ENCODE data around the gene IMMP2L.
"Not testable (repeated sequence)": the region's sequence is repeated elsewhere in the genome, so short reads cannot be mapped to it uniquely, and the experiment has no call there.

Gene IMMP2L

DNA sequence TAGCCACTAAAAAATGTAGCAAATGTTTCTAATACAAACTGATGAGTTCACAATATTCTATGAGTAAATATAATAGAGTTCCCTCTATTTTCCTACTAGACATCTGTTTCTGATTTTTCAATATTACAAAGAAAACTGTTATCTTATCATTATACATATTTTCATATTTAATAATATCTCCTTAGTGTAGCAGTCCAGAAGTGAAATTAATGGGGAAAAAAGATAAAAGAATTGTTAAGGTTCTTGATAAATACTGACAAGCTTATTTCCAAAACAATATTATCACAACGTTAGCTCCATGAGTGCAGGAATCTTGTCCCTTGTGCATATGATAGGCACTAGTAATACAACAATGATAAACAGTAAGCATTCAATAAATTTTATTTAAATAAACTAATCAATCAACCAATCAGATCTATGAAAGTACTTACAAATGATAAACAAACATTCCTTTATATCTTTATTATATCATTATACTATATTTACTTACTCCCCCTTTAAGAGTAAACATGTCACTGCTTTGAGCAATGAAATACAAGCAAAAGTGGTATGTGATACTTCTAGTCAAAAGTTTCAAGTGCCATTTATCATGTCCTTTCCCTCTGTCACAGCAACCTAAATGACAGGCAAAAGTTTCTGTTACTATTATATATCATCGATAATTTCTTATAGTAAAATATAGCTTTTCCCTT lies 103.1 kb downstream of the IMMP2L start:
- no peak for DNase-seq

DNA sequence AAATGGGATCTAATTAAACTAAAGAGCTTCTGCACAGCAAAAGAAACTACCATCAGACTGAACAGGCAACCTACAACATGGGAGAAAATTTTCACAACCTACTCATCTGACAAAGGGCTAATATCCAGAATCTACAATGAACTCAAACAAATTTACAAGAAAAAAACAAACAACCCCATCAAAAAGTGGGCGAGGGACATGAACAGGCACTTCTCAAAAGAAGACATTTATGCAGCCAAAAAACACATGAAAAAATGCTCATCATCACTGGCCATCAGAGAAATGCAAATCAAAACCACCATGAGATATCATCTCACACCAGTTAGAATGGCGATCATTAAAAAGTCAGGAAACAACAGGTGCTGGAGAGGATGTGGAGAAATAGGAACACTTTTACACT lies 111.6 kb downstream of the IMMP2L start:
- DNase-seq: not testable (repeated sequence)

DNA sequence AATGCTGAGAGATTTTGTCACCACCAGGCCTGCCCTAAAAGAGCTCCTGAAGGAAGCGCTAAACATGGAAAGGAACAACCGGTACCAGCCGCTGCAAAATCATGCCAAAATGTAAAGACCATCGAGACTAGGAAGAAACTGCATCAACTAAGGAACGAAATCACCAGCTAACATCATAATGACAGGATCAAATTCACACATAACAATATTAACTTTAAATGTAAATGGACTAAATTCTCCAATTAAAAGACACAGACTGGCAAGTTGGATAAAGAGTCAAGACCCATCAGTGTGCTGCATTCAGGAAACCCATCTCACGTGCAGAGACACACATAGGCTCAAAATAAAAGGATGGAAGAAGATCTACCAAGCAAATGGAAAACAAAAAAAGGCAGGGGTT lies 114.8 kb downstream of the IMMP2L start:
- not testable (repeated sequence) for DNase-seq

DNA sequence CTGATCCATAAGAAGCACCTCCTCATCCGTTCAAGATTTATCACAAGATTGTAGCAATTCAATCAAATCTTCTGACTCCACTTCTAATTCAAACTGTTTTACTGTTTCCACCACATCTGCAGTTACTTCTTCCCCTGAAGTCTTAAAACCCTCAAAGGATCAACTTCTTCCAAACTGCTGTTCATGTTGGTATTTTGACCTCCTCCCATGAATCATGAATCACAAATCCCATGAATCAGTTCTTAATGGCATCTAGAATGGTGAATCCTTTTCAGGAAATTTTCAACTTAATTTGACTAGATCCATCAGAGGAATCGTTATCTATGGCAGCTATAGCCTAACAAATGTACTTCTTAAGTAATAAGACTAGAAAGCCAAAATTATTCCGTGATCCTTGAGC lies 122.3 kb downstream of the IMMP2L start:
- DNase-seq: no peak

DNA sequence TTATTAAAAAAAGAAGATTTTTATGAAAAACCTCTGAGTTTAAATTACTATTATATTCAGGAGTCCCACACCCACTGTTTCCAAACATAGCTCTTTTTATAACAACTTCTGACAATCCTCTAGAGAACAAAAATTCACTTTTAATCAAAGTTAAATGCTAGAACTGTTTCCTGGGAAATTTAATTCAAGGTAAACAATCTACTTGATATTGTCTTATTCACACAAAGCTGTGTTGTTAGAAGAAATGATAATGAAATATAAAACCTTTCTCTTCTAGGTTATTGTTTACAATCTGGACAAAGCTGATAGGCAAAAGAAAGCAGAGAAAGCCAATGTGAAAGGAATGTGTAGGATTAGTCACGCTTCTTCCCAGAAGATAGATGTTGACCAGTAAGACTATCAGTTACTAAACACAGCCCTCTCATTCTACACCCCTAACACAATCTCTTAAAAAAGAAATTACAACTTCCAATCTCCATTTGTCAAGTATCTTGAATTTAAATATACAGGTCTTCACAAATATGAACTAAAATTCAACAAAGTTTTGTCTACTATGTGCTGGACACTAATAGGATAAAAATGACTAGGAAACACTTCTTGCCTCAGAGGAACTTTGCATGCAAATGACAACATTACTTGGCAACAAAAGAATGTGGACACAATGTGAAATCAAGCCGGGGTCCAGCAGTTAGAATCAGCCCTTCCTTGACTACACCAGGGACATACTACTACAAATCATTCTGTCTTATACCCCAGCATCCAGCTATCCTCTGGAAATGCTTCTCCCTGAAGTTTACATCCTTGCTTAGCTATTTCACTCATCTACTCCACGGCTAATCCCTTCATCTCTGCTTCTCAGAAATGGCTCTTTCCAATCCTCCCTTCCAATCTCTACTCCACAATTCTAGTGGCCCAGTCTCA lies 123.7 kb downstream of the IMMP2L start:
- DNase-seq: no peak

DNA sequence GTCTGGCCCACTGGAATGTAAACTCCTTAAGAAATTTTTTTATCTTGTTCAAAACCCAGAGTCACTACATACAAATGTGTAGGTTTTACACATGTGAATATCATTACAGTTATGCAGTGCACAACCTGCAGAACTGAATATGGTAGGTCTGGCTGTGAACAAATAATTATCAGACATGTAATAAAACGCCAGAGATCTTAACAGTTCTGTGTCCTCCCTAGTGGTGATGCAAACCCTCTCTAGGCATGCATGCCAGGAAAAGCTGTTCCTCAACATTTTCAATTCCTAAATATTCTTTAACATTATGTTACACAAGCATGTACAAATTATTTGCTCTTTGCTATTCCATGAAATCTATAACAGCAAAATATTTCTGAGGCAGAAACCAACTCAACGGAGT lies 124.6 kb downstream of the IMMP2L start:
- DNase-seq: no peak

DNA sequence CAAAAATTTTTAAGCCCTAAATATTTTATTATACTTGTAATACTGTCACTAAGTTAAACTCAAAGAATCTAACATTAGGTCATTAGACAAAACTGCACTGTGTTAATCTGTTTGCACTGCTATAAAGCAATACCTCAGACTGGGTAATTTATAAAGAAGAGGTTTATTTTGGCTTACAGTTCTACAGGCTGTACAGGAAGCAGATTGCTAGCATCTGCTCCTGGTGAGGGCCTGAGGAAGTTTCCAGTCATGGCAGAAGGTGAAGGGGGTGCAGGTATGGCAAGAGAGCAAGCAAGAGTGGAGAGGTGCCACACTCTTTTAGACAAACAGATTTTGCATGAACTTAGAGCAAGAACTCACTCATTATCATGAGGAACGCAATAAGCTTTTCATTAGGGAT lies 125.7 kb downstream of the IMMP2L start:
- no peak for DNase-seq

DNA sequence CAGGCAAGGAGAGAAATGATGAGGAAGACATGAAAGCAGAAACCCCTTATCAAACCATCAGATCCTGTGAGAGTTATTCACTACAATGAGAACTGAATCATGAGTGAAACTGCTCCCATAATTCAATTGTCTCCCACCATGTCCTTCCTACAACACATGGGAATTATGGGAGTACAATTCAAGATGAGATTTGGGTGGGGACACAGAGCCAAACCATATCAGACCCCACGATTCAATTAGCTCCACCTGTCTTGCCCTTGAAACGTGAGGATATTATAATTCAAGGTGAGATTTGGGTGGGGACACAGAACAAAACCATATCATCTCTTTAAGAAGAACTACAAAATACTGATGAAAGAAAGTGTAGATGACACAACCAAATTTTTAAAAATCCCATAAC lies 128.9 kb downstream of the IMMP2L start:
- DNase-seq: no peak

DNA sequence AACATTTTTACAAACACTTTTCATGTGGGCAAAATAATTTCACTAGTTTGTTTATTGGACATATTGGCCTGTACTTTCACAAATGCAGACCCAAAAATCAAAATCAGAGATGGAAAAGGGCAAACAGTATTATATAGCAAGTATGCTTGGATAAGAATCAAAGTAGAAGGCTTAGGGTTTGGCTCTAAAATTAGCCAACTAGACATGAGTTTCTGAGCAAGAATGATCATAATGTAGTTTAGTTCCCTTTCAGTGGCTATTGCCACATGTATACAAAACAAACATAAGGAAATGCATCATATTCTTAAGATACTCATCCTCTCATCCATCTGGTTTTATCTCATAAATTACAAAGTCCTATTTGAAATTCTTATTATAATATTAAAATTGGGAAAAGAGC lies 132.5 kb downstream of the IMMP2L start:
- DNase-seq: no peak

DNA sequence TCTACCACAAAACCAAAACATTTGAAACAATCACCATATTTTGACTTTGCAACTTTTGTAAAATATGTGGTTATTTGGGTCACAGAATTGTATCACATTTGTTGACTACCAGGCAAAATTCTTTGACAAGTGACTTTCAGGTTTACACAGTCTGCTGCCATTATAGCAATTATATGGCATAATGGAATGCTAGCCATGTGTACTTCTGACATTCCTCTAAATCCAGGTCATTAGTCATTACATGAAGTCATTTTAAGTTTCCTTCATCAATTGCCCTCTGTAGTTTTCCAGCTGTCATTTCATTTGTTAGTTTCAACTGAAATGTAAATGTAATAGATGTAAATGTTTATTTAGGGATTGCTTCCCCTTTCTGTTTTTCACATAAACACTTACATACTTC lies 137.5 kb downstream of the IMMP2L start:
- DNase-seq: no peak

DNA sequence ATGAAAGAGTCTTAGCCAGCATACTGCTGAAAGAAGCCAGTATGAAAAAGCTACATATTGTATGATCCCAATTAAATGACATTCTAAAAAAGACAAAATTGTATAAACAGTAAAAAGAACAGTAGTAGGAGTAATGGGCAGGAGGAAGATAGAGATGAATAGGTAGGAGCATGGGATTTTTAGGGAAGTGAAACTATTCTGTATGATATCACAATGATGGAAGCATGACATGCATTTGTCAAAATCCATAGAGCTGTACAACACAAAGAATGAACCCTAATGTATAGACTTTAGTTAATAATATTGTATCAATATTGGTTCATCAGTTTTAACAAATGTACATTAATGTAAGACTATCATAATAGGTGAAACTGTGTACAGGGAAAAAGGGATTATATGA lies 147.9 kb downstream of the IMMP2L start:
- DNase-seq: no peak

DNA sequence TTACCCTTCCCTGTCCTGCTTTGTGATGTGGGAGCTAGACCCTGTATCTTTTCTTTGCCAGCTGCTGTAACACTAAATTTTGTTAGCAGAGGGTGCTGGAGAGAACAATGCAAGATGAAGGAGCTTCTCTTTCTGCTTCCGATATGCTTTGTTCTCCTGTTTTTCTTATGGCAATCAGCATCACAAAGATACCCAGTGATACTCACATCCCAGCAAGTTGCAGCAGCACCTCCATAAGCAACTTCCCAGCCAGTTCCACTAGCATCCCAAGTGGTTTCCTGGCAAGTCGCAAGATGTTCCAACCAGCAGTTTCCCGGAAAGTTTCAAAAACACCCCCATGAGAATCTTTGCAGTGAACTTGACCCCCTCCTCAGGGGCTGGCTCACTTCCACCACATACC lies 148.6 kb downstream of the IMMP2L start:
- no peak for DNase-seq

DNA sequence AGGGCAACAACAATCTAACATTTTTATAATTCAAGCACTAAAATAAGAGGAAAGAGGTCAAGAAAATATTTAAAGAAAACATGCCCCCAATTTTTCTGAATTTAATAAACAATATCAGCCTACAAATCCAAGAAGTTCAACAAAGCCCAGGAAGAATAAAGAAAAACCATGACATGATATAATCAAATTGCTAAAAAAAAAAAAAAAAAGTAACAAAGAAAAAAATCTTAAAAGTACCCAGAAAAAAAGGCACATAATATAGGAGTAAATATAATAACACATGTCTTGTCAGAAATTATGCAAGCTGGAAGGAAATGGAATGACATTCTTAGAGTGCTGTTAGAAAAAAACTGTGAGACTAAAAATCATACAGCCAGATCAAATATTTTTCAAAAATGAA lies 151.4 kb downstream of the IMMP2L start:
- DNase-seq: no peak

DNA sequence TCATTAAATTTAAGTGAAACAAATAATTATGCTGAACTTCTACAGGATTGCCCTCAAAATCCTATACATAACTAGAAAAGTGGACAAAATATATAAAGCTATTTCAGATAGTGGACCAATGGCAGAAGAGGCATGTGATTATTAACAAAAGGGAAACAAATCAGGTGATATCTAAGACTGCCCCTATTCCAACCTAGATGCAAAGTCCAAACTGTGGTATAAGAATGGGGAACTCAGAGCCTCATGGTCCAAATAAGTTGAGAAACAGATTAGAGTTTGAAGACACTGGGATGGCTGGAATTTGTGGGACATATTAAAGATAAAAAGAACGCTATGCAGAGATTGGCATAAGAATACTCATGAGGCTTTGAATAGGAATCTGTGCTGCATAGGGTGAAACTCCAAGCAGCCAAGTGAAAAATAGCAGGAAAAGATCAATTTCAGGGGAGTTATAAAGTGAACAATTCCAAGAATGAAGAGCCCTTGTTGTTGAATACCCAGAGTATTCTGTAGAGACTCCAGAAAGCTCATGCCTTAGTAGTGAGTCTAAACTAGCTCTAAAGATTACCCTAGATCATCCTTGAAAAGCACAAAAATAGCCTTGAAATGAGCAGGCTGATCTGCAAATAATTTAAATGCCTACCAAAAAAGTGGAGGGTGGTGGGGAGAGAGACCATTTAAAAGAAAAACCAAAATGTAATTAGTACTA lies 152.4 kb downstream of the IMMP2L start:
- DNase-seq: no peak

DNA sequence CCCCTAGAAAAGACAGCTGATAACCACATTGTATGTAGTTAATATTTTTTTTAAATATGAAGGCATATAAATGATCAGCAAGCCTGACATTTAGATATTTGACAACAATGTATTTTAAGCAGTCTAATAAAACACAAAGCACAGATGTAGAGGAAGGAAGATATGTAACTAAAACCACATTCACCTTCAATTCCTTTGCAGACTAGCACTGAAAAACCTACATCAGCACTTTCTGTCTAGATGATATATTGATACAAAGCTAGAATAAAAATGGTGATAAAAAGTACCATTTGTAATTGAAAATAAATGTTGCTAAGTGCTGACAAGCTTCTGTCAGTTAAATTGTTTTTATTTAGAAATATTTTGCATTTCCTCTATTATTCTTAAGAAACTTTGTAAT lies 153.6 kb downstream of the IMMP2L start:
- no peak for DNase-seq

DNA sequence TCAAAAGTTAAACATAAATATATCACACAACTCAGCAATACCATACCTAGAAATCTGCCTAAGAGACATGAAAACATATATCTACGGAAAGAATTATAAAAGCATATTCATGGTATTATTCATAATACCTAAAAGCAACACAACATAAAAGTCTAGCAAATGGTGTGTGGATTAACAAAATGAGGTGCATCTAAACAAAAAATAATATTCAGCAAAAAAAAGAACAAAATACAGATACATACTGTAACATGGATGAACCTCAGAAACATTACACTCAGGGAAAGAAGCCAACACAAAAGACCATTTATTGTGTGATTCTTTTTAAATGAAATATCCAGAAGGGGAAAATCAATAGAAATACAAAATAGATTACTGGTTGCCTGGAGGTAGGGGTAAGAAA lies 155.0 kb downstream of the IMMP2L start:
- DNase-seq: no peak

DNA sequence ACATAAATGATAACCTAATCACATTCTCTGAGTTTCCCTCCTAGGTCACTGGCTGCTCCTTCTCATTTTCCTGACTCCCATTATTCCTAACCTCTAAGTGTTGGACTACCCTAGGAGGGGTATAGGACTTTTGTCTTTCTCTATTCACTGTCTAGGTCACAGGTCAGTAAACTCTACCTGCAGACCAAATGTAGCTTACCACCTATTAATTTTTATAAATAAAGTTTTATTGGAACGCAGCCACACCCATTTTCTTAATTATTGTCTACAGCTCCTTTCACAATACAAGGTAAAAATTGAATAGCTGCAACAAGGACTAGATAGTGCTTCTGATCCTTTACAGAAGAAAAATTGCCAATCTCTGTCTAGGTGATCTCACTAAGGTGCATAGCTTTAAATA lies 156.7 kb downstream of the IMMP2L start:
- no peak for DNase-seq

DNA sequence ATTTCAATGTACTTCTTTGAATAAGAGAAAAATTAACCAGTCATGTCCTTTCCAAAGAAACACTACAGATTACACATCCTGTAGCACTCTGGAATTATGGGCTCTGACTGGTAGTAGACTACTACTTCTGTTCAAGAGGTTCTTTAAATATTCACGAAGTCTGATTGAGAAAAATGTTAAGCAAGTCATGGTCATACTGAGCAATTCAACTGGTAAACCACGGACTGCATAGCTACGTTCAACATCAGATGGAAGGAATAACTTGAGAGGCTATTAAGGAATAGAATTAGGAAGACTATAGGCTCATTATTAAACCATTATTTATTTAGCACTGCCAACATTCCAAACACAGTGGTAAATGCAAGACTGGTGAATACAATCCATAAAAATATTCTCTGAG lies 160.8 kb downstream of the IMMP2L start:
- no peak for DNase-seq

DNA sequence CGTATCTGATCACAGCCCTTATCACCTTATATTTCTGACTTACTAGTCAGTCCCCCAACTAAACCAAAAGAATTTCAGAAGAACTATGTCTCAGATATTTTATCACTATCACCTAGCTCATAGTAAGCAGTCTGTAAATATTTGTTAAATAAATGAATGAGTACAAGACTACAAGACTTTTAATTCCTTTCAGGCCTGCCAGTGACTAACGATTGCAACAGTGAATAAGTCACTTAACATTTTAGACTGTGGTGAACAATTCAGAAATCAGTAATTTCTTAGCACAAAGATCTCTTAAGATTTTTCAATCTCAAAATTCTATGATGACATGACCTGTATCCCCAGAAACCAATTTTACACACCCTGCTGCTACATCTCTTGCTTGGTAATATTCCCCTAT lies 162.2 kb downstream of the IMMP2L start:
- DNase-seq: no peak

DNA sequence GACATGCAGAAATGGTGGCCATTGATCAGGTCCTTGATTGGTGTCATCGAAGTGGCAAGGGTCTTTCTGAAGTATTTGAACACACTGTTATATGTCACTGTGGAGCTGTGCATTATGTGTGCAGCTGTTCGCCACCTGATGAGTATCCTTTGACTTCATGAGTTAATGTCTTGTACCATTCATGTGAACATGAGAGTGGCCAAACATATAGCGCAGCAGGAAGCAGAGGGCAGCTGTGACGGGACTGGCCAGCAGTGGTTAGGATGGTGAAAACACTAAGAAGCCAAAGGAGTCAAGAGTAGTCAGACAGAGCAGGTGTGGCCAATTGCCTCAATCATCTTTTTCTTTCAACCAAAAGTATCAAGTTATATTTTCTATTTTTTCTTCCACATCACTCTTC lies 167.4 kb downstream of the IMMP2L start:
- no peak for DNase-seq

DNA sequence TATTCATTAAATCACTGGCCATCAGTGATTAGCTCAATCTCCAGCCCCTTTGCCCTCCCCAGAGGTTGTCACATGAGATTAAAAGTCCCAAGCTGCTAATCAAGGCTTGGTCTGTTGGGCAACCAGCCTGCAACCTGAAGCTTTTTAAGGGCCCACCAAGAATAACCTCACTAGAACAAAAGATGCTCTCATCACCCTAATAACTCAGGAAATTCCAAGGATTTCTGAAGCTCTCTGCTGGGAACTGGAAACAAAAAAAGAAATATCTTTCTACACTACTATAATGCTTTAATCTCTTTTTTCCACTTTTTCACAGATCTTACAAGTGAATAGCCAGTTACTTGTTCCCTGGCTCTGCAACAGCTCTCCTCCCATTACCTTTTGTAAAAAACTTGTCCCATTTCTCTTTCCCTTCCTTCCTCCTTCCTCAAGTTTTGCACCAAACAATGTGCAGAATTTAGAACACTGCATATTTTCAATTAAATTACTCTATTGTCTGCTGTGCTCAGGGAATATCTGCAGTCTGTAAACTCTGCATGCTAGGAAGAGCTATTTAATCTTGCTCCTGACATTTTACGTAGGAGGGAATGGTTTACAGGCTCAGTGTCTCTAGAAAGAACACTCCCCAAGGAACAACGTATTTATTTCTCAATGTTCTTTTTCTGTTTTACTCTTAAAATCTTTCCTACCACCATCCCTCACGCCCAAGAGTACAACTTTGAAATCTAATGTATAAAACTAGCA lies 169.1 kb downstream of the IMMP2L start:
- DNase-seq: no peak

DNA sequence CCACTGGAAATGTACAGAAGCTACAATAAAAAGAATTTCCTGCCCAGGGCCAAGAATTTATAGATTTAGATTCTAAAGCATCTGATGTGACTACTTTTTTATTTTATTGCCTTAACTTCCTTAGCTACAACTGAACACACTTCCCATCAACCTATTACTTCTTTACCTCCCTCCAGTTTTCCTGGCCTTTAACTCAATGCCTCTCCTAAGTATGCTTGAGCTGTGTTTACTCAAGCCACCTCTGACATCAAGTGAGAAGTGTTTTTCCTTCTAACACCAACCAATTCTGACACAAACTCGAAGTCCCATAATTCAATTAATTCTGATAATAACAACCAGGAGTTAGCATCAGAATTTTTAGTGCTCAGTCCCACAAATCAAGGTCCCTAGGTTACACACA lies 170.0 kb downstream of the IMMP2L start:
- no peak for DNase-seq

DNA sequence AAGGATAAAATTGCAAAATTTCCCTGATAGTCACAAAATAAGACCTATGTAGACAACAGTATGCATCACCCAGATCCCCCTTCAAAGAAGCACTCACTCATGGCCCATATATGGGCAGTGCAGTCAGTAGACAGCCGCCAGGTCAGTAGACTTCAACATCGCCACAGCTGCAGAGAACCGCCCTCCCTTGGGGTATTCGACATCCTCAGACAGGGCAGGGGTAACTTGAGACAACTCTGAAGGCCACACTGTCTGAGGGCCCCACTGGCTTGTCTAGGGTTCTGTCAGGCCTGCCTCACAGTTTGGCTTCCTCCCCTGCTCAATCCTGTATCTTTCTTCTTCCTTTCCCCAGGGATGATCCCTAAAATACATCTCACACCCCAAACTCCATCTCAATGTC lies 172.3 kb downstream of the IMMP2L start:
- DNase-seq: no peak

Measured in T-helper 1 cell (primary cell).